ENCODE measurements around the gene SIK2.

GRCh38 chr11:111688013-111688412 is 85.8 kb downstream of the SIK2 start:
- TF ChIP-seq POLR2AphosphoS5 (IDR thresholded peaks at IDR 0.05; ENCODE audit: low read depth, low read length) (no peak), TAF1 (IDR thresholded peaks at IDR 0.05; ENCODE audit: borderline replicate concordance, insufficient read depth, low read length) (no peak)

Data from PFSK-1 (cell line).